ENCODE measurements around the gene CRTAP. TPM values are rescaled to one million over a fixed set of nuclear protein-coding genes. Genes with fewer than 3 reads are reported as not detected.

Gene CRTAP
- total RNA-seq, 1 donor from 2014 or later: 138 TPM

DNA sequence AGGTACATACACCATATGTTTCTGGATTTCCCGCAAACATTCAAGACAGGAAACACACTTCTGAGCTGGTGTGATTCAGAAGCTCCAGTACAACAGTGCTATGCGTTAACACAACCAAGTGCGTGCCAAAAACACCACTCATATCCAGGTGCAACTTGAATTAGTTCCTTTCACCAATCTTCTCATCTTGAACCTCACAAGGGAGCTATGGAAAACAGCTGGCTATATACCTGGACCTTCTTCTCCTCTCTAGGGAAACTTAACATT is 73.5 kb downstream of the CRTAP start:
- Mint-ChIP-seq H3K27ac (no peak overlapping the region), H3K27me3 (no peaks in the 10 kb centered on the region), H3K4me1 (ENCODE audit: unreplicated experiment) (no peaks in the 10 kb centered on the region), H3K9me3 (peaks cover 4% of the 10 kb centered on the region), H3K36me3 (no peaks in the 10 kb centered on the region), H3K4me3 (no peak overlapping the region)
- DNase-seq (ENCODE audit: extremely low spot score, unreplicated experiment): no peak
- TF ChIP-seq, protein P1, sequence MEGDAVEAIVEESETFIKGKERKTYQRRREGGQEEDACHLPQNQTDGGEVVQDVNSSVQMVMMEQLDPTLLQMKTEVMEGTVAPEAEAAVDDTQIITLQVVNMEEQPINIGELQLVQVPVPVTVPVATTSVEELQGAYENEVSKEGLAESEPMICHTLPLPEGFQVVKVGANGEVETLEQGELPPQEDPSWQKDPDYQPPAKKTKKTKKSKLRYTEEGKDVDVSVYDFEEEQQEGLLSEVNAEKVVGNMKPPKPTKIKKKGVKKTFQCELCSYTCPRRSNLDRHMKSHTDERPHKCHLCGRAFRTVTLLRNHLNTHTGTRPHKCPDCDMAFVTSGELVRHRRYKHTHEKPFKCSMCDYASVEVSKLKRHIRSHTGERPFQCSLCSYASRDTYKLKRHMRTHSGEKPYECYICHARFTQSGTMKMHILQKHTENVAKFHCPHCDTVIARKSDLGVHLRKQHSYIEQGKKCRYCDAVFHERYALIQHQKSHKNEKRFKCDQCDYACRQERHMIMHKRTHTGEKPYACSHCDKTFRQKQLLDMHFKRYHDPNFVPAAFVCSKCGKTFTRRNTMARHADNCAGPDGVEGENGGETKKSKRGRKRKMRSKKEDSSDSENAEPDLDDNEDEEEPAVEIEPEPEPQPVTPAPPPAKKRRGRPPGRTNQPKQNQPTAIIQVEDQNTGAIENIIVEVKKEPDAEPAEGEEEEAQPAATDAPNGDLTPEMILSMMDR (conservative IDR thresholded peaks at IDR 0.05): no peak

DNA sequence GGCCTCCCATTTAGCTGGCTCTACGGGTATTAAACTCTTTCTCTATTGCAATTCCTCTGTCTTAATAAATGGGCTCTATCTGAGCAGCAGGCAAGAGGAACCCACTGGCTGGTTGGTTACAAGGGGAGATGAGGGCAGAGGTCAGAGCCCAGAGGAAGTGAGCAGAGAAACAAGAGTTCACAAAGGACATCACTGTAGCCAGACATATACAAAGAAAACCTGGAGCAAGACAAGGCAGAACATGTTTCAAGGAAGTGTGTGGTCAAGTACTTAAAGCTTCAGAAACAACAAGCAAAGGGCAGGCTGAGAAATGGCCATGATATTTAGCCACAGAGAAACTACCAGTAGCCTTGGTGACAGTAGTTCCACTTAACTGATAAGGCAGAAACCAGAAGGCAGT is 80.5 kb downstream of the CRTAP start:
- Mint-ChIP-seq H3K4me1 (ENCODE audit: unreplicated experiment) (peaks cover 3% of the 10 kb centered on the region), H3K9me3 (no peaks in the 10 kb centered on the region), H3K36me3 (no peaks in the 10 kb centered on the region), H3K27me3 (no peaks in the 10 kb centered on the region), H3K4me3 (no peak overlapping the region), H3K27ac (no peak overlapping the region)
- TF ChIP-seq, protein P1 (conservative IDR thresholded peaks at IDR 0.05): no peak
- no peak for DNase-seq (ENCODE audit: extremely low spot score, unreplicated experiment)

DNA sequence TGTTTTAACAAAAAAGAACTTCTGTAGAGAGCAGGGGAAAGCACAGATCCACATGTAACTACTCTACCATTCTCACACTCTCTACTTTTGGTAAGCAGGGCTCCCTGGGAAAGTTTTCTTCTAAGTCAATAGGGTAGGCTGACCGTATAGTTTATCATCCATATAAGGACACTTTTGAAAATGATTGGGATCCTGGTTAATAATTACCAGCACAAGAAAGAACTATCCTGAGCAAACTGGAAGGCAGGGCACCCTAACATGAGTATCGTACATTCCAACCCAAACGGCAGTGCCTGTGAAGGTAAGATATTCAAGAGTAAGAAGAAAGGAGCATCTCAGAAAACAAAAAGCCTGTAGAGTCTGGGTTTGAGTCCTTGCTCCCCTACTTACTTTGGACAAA is 82.7 kb downstream of the CRTAP start:
- peaks cover 3% of the 10 kb centered on the region for H3K4me1 Mint-ChIP-seq (ENCODE audit: unreplicated experiment)
- TF ChIP-seq, protein P1 (conservative IDR thresholded peaks at IDR 0.05): no peak
- DNase-seq (ENCODE audit: extremely low spot score, unreplicated experiment): no peak
- no peak overlapping the region for H3K27ac Mint-ChIP-seq
- no peaks in the 10 kb centered on the region for H3K9me3 Mint-ChIP-seq
- H3K27me3 Mint-ChIP-seq: no peaks in the 10 kb centered on the region
- no peak overlapping the region for H3K4me3 Mint-ChIP-seq
- H3K36me3 Mint-ChIP-seq: no peaks in the 10 kb centered on the region

Other genes starting within 250 kb of the CRTAP start
- not detected in 2 replicates for gene CCR4, start 162.4 kb upstream of the CRTAP start, total RNA-seq (ENCODE audit: low replicate concordance)
- 88.2 and 94.3 TPM in 2 replicates for gene GLB1, start 16.9 kb upstream of the CRTAP start, total RNA-seq (ENCODE audit: low replicate concordance)
- 9.9 and 13.0 TPM in 2 replicates for gene TMPPE, start 16.9 kb upstream of the CRTAP start, total RNA-seq (ENCODE audit: low replicate concordance)
- gene SUSD5, start 104.8 kb downstream of the CRTAP start, total RNA-seq (ENCODE audit: low replicate concordance): 0.64 and 3.3 TPM in 2 replicates
- gene FBXL2, start 163.4 kb downstream of the CRTAP start, total RNA-seq (ENCODE audit: low replicate concordance): 21.6 and 22.1 TPM in 2 replicates

Measured in type B pancreatic cell (in vitro differentiated cells).